GM19238 (cell line): ENCODE measurements around the gene DMXL2.

Experiments used
- DNase-seq: peaks from one replicate; pipeline ENCODE4 v3.0.0; 2011; ENCODE audit warnings: low spot score; ENCODE audit not compliant: insufficient read length

The DMXL2 gene

GRCh38 chr15:51414256-51414860, 208.2 kb downstream of the DMXL2 start:
- DNase-seq = no peak

GRCh38 chr15:51405693-51406523, 216.7 kb downstream of the DMXL2 start:
- no peak for DNase-seq

- no peak for DNase-seq
Observed at GRCh38 chr15:51403946-51404695, 218.4 kb downstream of the DMXL2 start.

- DNase-seq = no peak
Observed at GRCh38 chr15:51403072-51403878, 219.3 kb downstream of the DMXL2 start.

- no peak for DNase-seq
Observed at GRCh38 chr15:51401872-51402517, 220.6 kb downstream of the DMXL2 start.

GRCh38 chr15:51401051-51401780, 221.4 kb downstream of the DMXL2 start:
- no peak for DNase-seq

- DNase-seq = no peak
Observed at GRCh38 chr15:51398626-51399025, 223.9 kb downstream of the DMXL2 start.
